Calu3 (cell line): ENCODE data around the gene RBM25. TPM values are rescaled to one million over a fixed set of nuclear protein-coding genes. Genes with fewer than 3 reads are reported as not detected.
"Not testable (repeated sequence)": the region's sequence is repeated elsewhere in the genome, so short reads cannot be mapped to it uniquely, and the experiment has no call there.

Source experiments
- BruUV-seq: library from RNA; stranded (reverse); fragments of 400-500 nt; replicated peaks from 2 replicates; lab custom pipeline; 2021; lab: Mats Ljungman, UMichigan
- CTCF ChIA-PET: fragments of 300-600 bp; sonication (Branson Sonifier 250); formaldehyde crosslinking; loops from one replicate; lab custom pipeline; 2022; ENCODE audit warnings: antibody characterized with exemption; lab: Charles Lee
- DNase-seq: peaks from one replicate; pipeline ENCODE4 v3.0.0; 2022
- H3K27ac Mint-ChIP-seq: one replicate; pipeline ENCODE4 v1.8.0; 2022; ENCODE audit warnings: mixed read lengths; ENCODE audit not compliant: unreplicated experiment
- H3K27me3 Mint-ChIP-seq: one replicate; pipeline ENCODE4 v1.8.0; 2022; ENCODE audit warnings: mixed read lengths; ENCODE audit not compliant: unreplicated experiment
- H3K36me3 Mint-ChIP-seq: one replicate; pipeline ENCODE4 v1.8.0; 2022; ENCODE audit warnings: mild to moderate bottlenecking, moderate library complexity, mixed read lengths; ENCODE audit not compliant: insufficient read depth, unreplicated experiment
- H3K4me1 Mint-ChIP-seq: one replicate; pipeline ENCODE4 v1.8.0; 2022; ENCODE audit warnings: mild to moderate bottlenecking, low read depth, mixed read lengths; ENCODE audit not compliant: unreplicated experiment
- H3K4me3 Mint-ChIP-seq: one replicate; pipeline ENCODE4 v1.8.0; 2022; ENCODE audit warnings: mild to moderate bottlenecking, low read depth, moderate library complexity, mixed read lengths; ENCODE audit not compliant: unreplicated experiment
- H3K9me3 Mint-ChIP-seq: one replicate; pipeline ENCODE4 v1.8.0; 2022; ENCODE audit warnings: low read depth, mixed read lengths; ENCODE audit not compliant: unreplicated experiment
- intact Hi-C: fragments of 100-400 bp; cut with micrococcal nuclease; formaldehyde crosslinking; loops from one replicate; pipeline ENCODE4 v1.10.0; 2022; ENCODE audit not compliant: unreplicated experiment
- total RNA-seq: library from RNA; stranded (reverse); gene quantifications from 2 replicates; pipeline ENCODE4 v1.2.3, GENCODE V29; 2022
- TF ChIP-seq, protein P1 (sequence below): fragments of 200-600 bp; IDR thresholded peaks from one replicate; pipeline ENCODE4 v1.8.0; 2022; ENCODE audit warnings: antibody characterized with exemption; ENCODE audit not compliant: unreplicated experiment

RBM25 gene
- total RNA-seq, 1 experiment from 2014 or later = 87.5 TPM

DNA sequence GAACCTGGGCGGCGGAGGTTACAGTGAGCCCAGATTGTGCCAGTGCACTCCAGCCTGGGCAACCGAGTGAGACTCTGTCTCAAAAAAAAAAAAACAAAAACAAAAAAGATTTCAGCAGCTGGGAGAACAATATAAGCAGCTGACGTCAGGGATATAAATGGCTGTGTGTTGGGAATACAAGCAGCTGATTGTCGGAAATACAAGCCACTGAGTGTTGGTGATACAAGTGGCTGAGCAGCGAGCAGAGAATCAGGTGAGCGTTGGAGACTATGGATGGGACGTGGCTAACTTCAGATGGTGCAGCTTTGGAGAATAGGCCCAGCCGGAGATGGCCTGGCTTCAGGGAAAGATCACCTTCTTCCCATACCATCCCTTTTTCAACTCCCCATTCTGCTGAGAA, 109.9 kb downstream of the RBM25 start:
- TF ChIP-seq, protein P1, sequence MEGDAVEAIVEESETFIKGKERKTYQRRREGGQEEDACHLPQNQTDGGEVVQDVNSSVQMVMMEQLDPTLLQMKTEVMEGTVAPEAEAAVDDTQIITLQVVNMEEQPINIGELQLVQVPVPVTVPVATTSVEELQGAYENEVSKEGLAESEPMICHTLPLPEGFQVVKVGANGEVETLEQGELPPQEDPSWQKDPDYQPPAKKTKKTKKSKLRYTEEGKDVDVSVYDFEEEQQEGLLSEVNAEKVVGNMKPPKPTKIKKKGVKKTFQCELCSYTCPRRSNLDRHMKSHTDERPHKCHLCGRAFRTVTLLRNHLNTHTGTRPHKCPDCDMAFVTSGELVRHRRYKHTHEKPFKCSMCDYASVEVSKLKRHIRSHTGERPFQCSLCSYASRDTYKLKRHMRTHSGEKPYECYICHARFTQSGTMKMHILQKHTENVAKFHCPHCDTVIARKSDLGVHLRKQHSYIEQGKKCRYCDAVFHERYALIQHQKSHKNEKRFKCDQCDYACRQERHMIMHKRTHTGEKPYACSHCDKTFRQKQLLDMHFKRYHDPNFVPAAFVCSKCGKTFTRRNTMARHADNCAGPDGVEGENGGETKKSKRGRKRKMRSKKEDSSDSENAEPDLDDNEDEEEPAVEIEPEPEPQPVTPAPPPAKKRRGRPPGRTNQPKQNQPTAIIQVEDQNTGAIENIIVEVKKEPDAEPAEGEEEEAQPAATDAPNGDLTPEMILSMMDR = no peak
- intact Hi-C loops = no loop called here
- CTCF ChIA-PET = interaction anchor here (0.6 kb wide), 1 partner anchor 22 kb away, joined by 5 read pairs; no protein-coding TSS in a partner anchor
- H3K4me1 Mint-ChIP-seq = no peaks in the 10 kb centered on the region
- no peak for DNase-seq
- H3K36me3 Mint-ChIP-seq = peaks cover 22% of the 10 kb centered on the region
- BruUV-seq = no TSS peak
- H3K9me3 Mint-ChIP-seq = no peaks in the 10 kb centered on the region
- H3K27ac Mint-ChIP-seq = no peak overlapping the region
- no peaks in the 10 kb centered on the region for H3K27me3 Mint-ChIP-seq
- H3K4me3 Mint-ChIP-seq = no peak overlapping the region

DNA sequence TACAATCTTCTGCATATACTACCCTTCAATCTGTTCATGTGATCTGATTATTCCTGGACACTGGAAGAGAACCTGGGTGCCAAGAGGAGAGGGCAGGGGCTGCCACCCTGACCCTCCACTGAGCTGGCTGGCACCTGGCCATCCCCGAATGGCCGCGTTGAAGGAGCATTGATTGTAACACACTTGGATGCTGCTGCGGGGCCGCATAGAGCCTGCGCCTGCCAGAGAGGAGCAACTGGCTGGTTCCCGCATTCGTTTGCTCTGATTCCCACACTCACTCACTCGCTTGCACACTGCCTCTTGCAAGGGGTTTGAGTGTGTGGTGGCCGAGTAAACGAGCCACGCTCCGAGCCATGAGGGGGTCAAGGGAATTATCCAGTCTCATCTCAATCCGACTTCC, 110.4 kb downstream of the RBM25 start:
- no TSS peak for BruUV-seq
- H3K27ac Mint-ChIP-seq = no peak overlapping the region
- no peaks in the 10 kb centered on the region for H3K4me1 Mint-ChIP-seq
- no peak overlapping the region for H3K4me3 Mint-ChIP-seq
- CTCF ChIA-PET = interaction anchor here (0.6 kb wide), 1 partner anchor 22 kb away, joined by 5 read pairs; no protein-coding TSS in a partner anchor
- TF ChIP-seq, protein P1 = no peak
- intact Hi-C loops = no loop called here
- H3K36me3 Mint-ChIP-seq = peaks cover 22% of the 10 kb centered on the region
- no peaks in the 10 kb centered on the region for H3K27me3 Mint-ChIP-seq
- DNase-seq = no peak
- no peaks in the 10 kb centered on the region for H3K9me3 Mint-ChIP-seq

DNA sequence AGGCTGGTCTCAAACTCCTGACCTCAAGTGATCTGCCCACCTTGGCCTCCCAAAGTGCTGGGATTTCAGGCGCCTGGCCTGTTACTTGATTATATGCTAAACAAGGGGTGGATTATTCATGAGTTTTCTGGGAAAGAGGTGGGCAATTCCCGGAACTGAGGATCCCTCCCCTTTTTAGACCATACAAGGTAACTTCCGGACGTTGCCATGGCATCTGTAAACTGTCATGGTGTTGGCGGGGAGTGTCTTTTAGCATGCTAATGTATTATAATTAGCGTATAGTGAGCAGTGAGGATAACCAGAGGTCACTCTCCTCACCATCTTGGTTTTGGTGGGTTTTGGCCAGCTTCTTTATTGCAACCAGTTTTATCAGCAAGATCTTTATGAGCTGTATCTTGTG, 111.5 kb downstream of the RBM25 start:
- not testable (repeated sequence) for BruUV-seq
- peaks cover 30% of the 10 kb centered on the region for H3K36me3 Mint-ChIP-seq

DNA sequence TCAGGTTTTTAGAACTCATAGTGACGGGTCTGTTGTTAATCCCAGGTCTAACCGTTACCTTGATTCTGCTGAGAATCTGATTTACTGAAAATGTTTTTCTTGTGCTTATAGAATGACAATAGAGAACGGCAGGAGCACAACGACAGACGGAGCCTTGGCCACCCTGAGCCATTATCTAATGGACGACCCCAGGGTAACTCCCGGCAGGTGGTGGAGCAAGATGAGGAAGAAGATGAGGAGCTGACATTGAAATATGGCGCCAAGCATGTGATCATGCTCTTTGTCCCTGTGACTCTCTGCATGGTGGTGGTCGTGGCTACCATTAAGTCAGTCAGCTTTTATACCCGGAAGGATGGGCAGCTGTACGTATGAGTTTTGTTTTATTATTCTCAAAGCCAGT, 112.4 kb downstream of the RBM25 start:
- CTCF ChIA-PET = no interaction called here
- Mint-ChIP-seq H3K4me1 (no peaks in the 10 kb centered on the region), H3K9me3 (no peaks in the 10 kb centered on the region), H3K27me3 (no peaks in the 10 kb centered on the region), H3K27ac (no peak overlapping the region), H3K36me3 (peaks cover 34% of the 10 kb centered on the region), H3K4me3 (no peak overlapping the region)
- intact Hi-C loops = no loop called here
- no TSS peak for BruUV-seq
- TF ChIP-seq, protein P1 = no peak
- DNase-seq = no peak

More for the DNA sequence above, 111.5 kb downstream of the RBM25 start:
- DNase-seq, H3K27ac Mint-ChIP-seq, H3K27me3 Mint-ChIP-seq, H3K4me3 Mint-ChIP-seq, CTCF ChIA-PET, H3K9me3 Mint-ChIP-seq, H3K4me1 Mint-ChIP-seq, intact Hi-C loops: not testable (repeated sequence)

DNA sequence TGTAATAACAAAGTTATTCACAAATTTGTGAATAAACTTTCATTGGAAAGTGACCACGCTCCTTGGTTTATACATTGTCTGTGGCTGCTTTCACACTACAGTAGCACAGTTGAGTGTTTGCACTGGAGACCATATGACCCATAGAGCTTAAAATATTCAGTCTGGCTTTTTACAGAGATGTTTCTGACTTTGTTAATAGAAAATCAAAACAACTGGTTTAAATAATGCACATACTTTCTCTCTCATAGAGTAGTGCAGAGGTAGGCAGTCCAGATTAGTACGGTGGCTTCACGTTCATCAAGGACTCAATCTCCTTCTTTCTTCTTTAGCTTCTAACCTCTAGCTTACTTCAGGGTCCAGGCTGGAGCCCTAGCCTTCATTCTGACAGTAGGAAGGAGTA, 114.2 kb downstream of the RBM25 start:
- no peak overlapping the region for H3K4me3 Mint-ChIP-seq
- intact Hi-C loops = no loop called here
- H3K27ac Mint-ChIP-seq = no peak overlapping the region
- H3K36me3 Mint-ChIP-seq = peaks cover 34% of the 10 kb centered on the region
- no peaks in the 10 kb centered on the region for H3K27me3 Mint-ChIP-seq
- CTCF ChIA-PET = interaction anchor here (1.0 to 1.6 kb wide), 2 partner anchors 95 to 123 kb away, joined by 3 to 6 read pairs; no protein-coding TSS in a partner anchor
- DNase-seq = no peak
- no peaks in the 10 kb centered on the region for H3K4me1 Mint-ChIP-seq
- no peaks in the 10 kb centered on the region for H3K9me3 Mint-ChIP-seq
- TF ChIP-seq, protein P1 = no peak
- no TSS peak for BruUV-seq
